HG03060 (cell line): Measurements from ENCODE around the gene TENT5A.

Experiments used
- ATAC-seq: cut with Tn5 transposase; IDR thresholded peaks from one replicate; pipeline ENCODE4 v1.9.1; 2021; ENCODE audit warnings: low read depth, moderate number of reproducible peaks; ENCODE audit not compliant: unreplicated experiment

Gene TENT5A

DNA sequence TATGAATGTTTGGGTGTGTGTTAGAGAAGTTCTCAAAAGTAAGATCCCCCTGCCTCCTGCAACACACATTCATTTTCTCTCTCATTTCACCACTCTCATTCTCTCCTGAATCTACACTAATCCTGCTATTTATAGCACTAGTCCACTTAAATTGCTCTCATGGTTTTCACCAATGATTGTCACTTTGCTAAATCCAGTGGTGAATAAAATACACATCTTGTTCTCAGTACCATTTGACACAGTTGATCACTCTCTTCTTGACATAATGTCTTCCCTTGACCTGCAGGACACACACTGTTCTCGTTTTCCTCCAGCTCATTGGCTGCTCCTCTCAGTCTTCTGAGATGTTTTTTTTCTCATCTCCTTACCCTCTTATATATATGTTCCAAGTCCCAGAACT lies 32.1 kb downstream of the TENT5A start:
- no peak for ATAC-seq

- ATAC-seq, result no peak
These were observed 34.4 kb downstream of the TENT5A start for GRCh38 chr6:81718126-81718525.

- no peak for ATAC-seq
These were observed 37.8 kb downstream of the TENT5A start for GRCh38 chr6:81714684-81715083.

DNA sequence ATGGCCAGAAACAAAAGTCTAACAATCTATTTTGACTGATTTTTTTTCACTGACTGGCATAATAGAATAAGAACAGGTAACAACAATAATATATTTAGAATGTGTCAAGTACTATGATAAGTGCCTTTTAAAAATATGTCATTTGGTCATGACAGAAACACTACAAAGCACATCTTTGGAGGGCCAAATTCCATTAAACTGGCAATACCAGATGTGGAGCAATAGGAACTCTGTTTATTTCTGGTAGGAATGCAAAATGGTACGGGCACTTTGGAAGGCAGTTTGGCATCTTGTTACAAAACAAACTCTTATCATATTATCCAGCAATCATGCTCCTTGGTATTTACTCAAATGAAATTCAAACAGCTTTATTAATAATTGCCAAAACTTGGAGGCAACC lies 39.3 kb downstream of the TENT5A start:
- ATAC-seq, result no peak

- ATAC-seq, result no peak
These were observed 44.3 kb downstream of the TENT5A start for GRCh38 chr6:81708113-81708699.

DNA sequence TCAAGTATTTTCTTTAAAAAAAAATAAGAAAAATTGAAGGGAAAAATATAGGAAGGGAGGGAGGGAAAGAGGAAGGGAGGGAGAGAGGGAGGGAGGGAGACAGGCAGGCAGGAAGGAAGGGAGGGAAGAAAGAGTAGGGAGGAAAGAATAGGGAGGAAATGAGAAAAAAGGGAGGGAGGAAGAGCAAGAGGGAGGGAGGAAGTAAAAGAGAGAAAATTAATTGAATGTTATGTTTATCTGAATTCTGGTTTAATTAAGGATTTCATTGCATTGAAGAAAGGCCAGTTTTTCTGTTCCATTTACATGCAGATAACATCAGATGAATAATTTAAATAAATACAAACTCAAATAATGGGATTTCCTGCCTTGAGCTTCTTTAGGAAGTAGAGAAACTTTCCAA lies 47.8 kb downstream of the TENT5A start:
- no peak for ATAC-seq

- no peak for ATAC-seq
These were observed 52.1 kb downstream of the TENT5A start for GRCh38 chr6:81700414-81700813.

GRCh38 chr6:81697559-81697958 lies 54.9 kb downstream of the TENT5A start:
- ATAC-seq, result no peak

- no peak for ATAC-seq
These were observed 56.0 kb downstream of the TENT5A start for GRCh38 chr6:81696524-81696923.
